Measurements from ENCODE around the gene MDGA2.
"Not testable (repeated sequence)": the region's sequence is repeated elsewhere in the genome, so short reads cannot be mapped to it uniquely, and the experiment has no call there.

Gene MDGA2

DNA sequence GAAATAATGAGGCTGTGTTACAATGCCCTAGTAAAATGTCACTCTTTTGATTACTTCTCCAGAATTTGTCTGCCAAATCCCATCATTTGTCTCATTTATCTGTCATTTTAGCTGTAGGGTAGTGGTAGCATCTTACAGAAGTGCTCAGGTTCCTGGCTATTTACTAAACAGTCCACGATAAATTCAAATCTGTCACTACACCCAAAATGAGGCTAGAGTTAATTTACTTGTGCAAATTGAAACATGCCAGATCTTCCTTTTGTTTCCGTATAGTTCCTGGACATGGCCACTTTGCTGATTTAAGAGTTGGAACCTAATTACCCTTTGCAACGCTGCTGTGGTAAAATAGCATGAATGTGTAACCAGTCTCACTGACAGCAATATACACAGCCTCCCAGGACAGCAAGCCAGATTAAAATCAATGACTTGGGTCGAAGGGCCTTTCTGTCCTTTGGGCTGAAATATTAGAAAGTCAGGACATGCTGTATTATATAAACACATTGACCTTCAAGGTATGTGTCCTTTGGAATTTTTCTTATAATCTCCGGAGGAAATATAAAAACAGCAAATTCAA lies 485.4 kb downstream of the MDGA2 start:
- Mint-ChIP-seq H3K9me3 (no peaks in the 10 kb centered on the region), H3K27ac (no peak overlapping the region), H3K4me3 (no peak overlapping the region), H3K36me3 (ENCODE audit: low read depth) (no peaks in the 10 kb centered on the region), H3K4me1 (peaks cover 16% of the 10 kb centered on the region), H3K27me3 (ENCODE audit: low read depth) (no peaks in the 10 kb centered on the region)
- TF ChIP-seq, protein P1, sequence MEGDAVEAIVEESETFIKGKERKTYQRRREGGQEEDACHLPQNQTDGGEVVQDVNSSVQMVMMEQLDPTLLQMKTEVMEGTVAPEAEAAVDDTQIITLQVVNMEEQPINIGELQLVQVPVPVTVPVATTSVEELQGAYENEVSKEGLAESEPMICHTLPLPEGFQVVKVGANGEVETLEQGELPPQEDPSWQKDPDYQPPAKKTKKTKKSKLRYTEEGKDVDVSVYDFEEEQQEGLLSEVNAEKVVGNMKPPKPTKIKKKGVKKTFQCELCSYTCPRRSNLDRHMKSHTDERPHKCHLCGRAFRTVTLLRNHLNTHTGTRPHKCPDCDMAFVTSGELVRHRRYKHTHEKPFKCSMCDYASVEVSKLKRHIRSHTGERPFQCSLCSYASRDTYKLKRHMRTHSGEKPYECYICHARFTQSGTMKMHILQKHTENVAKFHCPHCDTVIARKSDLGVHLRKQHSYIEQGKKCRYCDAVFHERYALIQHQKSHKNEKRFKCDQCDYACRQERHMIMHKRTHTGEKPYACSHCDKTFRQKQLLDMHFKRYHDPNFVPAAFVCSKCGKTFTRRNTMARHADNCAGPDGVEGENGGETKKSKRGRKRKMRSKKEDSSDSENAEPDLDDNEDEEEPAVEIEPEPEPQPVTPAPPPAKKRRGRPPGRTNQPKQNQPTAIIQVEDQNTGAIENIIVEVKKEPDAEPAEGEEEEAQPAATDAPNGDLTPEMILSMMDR (IDR thresholded peaks at IDR 0.05; ENCODE audit: unreplicated experiment in 3 of 3): no peak

GRCh38 chr14:47186486-47186885 lies 488.9 kb downstream of the MDGA2 start:
- Mint-ChIP-seq H3K4me3 (no peak overlapping the region), H3K9me3 (no peaks in the 10 kb centered on the region), H3K27ac (peak overlapping the region in 1 of 3 experiments; percentile 17), H3K27me3 (ENCODE audit: low read depth) (no peaks in the 10 kb centered on the region), H3K4me1 (peaks cover 8% of the 10 kb centered on the region), H3K36me3 (ENCODE audit: low read depth) (no peaks in the 10 kb centered on the region)
- TF ChIP-seq, protein P1 (IDR thresholded peaks at IDR 0.05; ENCODE audit: unreplicated experiment in 3 of 3): no peak

DNA sequence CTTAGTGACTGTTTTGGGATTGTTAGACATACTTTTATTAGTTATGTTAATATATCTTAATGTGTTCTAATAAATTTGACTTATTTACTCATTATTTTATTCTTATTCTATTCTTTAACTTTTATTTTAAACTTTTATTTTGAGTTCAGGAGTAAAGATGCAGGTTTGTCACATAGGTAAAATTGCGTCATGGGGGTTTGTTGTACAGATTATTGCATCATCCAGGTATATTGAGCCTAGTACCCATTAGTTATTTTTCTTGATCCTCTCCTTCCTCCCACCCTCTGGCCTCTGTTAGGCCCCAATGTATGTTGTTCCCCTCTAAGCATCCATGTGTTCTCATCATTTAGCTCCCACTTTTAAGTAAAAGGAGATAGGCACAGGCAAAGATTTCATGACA lies 495.5 kb downstream of the MDGA2 start:
- H3K36me3 Mint-ChIP-seq (ENCODE audit: low read depth): no peaks in the 10 kb centered on the region
- H3K4me1 Mint-ChIP-seq: no peaks in the 10 kb centered on the region
- no peak overlapping the region for H3K27ac Mint-ChIP-seq
- H3K9me3 Mint-ChIP-seq: no peaks in the 10 kb centered on the region
- no peaks in the 10 kb centered on the region for H3K27me3 Mint-ChIP-seq (ENCODE audit: low read depth)
- H3K4me3 Mint-ChIP-seq: no peak overlapping the region
- TF ChIP-seq, protein P1 (IDR thresholded peaks at IDR 0.05; ENCODE audit: unreplicated experiment in 3 of 3): no peak

GRCh38 chr14:47171896-47172295 lies 503.5 kb downstream of the MDGA2 start:
- not testable (repeated sequence) for H3K27me3 Mint-ChIP-seq (ENCODE audit: low read depth); H3K27ac Mint-ChIP-seq; H3K36me3 Mint-ChIP-seq (ENCODE audit: low read depth); H3K4me3 Mint-ChIP-seq; H3K4me1 Mint-ChIP-seq
- peaks cover 22% of the 10 kb centered on the region for H3K9me3 Mint-ChIP-seq

- peaks cover 6% of the 10 kb centered on the region for H3K36me3 Mint-ChIP-seq (ENCODE audit: low read depth)
Measured at GRCh38 chr14:47167402-47167801, 508.0 kb downstream of the MDGA2 start.

GRCh38 chr14:47155395-47155794 lies 520.0 kb downstream of the MDGA2 start:
- H3K36me3 Mint-ChIP-seq (ENCODE audit: low read depth): no peaks in the 10 kb centered on the region
- TF ChIP-seq, protein P1 (IDR thresholded peaks at IDR 0.05; ENCODE audit: unreplicated experiment in 3 of 3): no peak
- H3K27me3 Mint-ChIP-seq (ENCODE audit: low read depth): no peaks in the 10 kb centered on the region
- no peak overlapping the region for H3K4me3 Mint-ChIP-seq
- H3K27ac Mint-ChIP-seq: no peak overlapping the region
- no peaks in the 10 kb centered on the region for H3K9me3 Mint-ChIP-seq
- peaks cover 4% of the 10 kb centered on the region for H3K4me1 Mint-ChIP-seq

More at GRCh38 chr14:47167402-47167801, 508.0 kb downstream of the MDGA2 start:
- TF ChIP-seq, protein P1 (IDR thresholded peaks at IDR 0.05; ENCODE audit: unreplicated experiment in 3 of 3): no peak
- no peaks in the 10 kb centered on the region for H3K27me3 Mint-ChIP-seq (ENCODE audit: low read depth)
- no peak overlapping the region for H3K4me3 Mint-ChIP-seq
- H3K4me1 Mint-ChIP-seq: peaks cover 5% of the 10 kb centered on the region
- peaks cover 7% of the 10 kb centered on the region for H3K9me3 Mint-ChIP-seq
- peak overlapping the region in 2 of 3 experiments; percentile 3 to 44 for H3K27ac Mint-ChIP-seq
